ENCODE data around the gene ALG14. TPM values are rescaled to one million over a fixed set of nuclear protein-coding genes. Genes with fewer than 3 reads are reported as not detected.
"Not testable (repeated sequence)": the region's sequence is repeated elsewhere in the genome, so short reads cannot be mapped to it uniquely, and the experiment has no call there.

ALG14 gene
- polyA plus RNA-seq, 2 donors, result 0.88 to 1.3 TPM

GRCh38 chr1:95019466-95019865, 53.3 kb downstream of the ALG14 start:
- not testable (repeated sequence) for H3K27ac ChIP-seq (ENCODE audit: low read depth in 2 of 2, low read length in 1 of 2); H3K9me3 ChIP-seq (ENCODE audit: control insufficient read depth in 2 of 2, insufficient read depth in 1 of 2, low read depth in 1 of 2, low read length in 1 of 2); H3K36me3 ChIP-seq (ENCODE audit: control insufficient read depth in 2 of 2, insufficient read depth in 2 of 2, low read length in 1 of 2); H3K4me1 ChIP-seq (ENCODE audit: control insufficient read depth in 2 of 2, insufficient read depth in 2 of 2, low read length in 1 of 2); H3K27me3 ChIP-seq (ENCODE audit: control insufficient read depth in 1 of 2, insufficient read depth in 2 of 2, low read length in 2 of 2); H3K4me3 ChIP-seq (ENCODE audit: low read depth in 1 of 2, low read length in 2 of 2)
- WGBS, 2 donors, result 89% methylated on average over 6 of the region's 6 CpGs

- no peaks in the 10 kb centered on the region for H3K4me1 ChIP-seq (ENCODE audit: control insufficient read depth in 2 of 2, insufficient read depth in 2 of 2, low read length in 1 of 2)
- WGBS, 2 donors, result 57 to 74% methylated on average over 1 of the region's 1 CpG
These were observed 54.0 kb downstream of the ALG14 start for GRCh38 chr1:95018602-95019369.

GRCh38 chr1:95017775-95018174, 55.0 kb downstream of the ALG14 start:
- H3K9me3 ChIP-seq (ENCODE audit: control insufficient read depth in 2 of 2, insufficient read depth in 1 of 2, low read depth in 1 of 2, low read length in 1 of 2), result no peaks in the 10 kb centered on the region
- no peak overlapping the region for H3K27ac ChIP-seq (ENCODE audit: low read depth in 2 of 2, low read length in 1 of 2)
- no peak overlapping the region for H3K4me3 ChIP-seq (ENCODE audit: low read depth in 1 of 2, low read length in 2 of 2)
- no peaks in the 10 kb centered on the region for H3K36me3 ChIP-seq (ENCODE audit: control insufficient read depth in 2 of 2, insufficient read depth in 2 of 2, low read length in 1 of 2)
- H3K4me1 ChIP-seq (ENCODE audit: control insufficient read depth in 2 of 2, insufficient read depth in 2 of 2, low read length in 1 of 2), result no peaks in the 10 kb centered on the region
- 95 to 96% methylated on average over 1 of the region's 1 CpG for WGBS, 2 donors
- no peaks in the 10 kb centered on the region for H3K27me3 ChIP-seq (ENCODE audit: control insufficient read depth in 1 of 2, insufficient read depth in 2 of 2, low read length in 2 of 2)

More at GRCh38 chr1:95018602-95019369, 54.0 kb downstream of the ALG14 start:
- no peak overlapping the region for H3K4me3 ChIP-seq (ENCODE audit: low read depth in 1 of 2, low read length in 2 of 2)
- no peaks in the 10 kb centered on the region for H3K27me3 ChIP-seq (ENCODE audit: control insufficient read depth in 1 of 2, insufficient read depth in 2 of 2, low read length in 2 of 2)
- no peak overlapping the region for H3K27ac ChIP-seq (ENCODE audit: low read depth in 2 of 2, low read length in 1 of 2)
- no peaks in the 10 kb centered on the region for H3K36me3 ChIP-seq (ENCODE audit: control insufficient read depth in 2 of 2, insufficient read depth in 2 of 2, low read length in 1 of 2)
- H3K9me3 ChIP-seq (ENCODE audit: control insufficient read depth in 2 of 2, insufficient read depth in 1 of 2, low read depth in 1 of 2, low read length in 1 of 2), result no peaks in the 10 kb centered on the region

- 74 to 84% methylated on average over 3 of the region's 3 CpGs for WGBS, 2 donors
- Histone ChIP-seq H3K27me3 (ENCODE audit: control insufficient read depth in 1 of 2, insufficient read depth in 2 of 2, low read length in 2 of 2) (no peaks in the 10 kb centered on the region), H3K9me3 (ENCODE audit: control insufficient read depth in 2 of 2, insufficient read depth in 1 of 2, low read depth in 1 of 2, low read length in 1 of 2) (no peaks in the 10 kb centered on the region), H3K4me3 (ENCODE audit: low read depth in 1 of 2, low read length in 2 of 2) (no peak overlapping the region), H3K4me1 (ENCODE audit: control insufficient read depth in 2 of 2, insufficient read depth in 2 of 2, low read length in 1 of 2) (no peaks in the 10 kb centered on the region), H3K27ac (ENCODE audit: low read depth in 2 of 2, low read length in 1 of 2) (no peak overlapping the region), H3K36me3 (ENCODE audit: control insufficient read depth in 2 of 2, insufficient read depth in 2 of 2, low read length in 1 of 2) (no peaks in the 10 kb centered on the region)
These were observed 57.7 kb downstream of the ALG14 start for GRCh38 chr1:95015076-95015475.

GRCh38 chr1:95013950-95014574, 58.7 kb downstream of the ALG14 start:
- 58 to 64% methylated on average over 2 of the region's 2 CpGs for WGBS, 2 donors
- Histone ChIP-seq H3K27me3 (ENCODE audit: control insufficient read depth in 1 of 2, insufficient read depth in 2 of 2, low read length in 2 of 2) (no peaks in the 10 kb centered on the region), H3K4me1 (ENCODE audit: control insufficient read depth in 2 of 2, insufficient read depth in 2 of 2, low read length in 1 of 2) (no peaks in the 10 kb centered on the region), H3K9me3 (ENCODE audit: control insufficient read depth in 2 of 2, insufficient read depth in 1 of 2, low read depth in 1 of 2, low read length in 1 of 2) (no peaks in the 10 kb centered on the region), H3K36me3 (ENCODE audit: control insufficient read depth in 2 of 2, insufficient read depth in 2 of 2, low read length in 1 of 2) (no peaks in the 10 kb centered on the region), H3K27ac (ENCODE audit: low read depth in 2 of 2, low read length in 1 of 2) (no peak overlapping the region), H3K4me3 (ENCODE audit: low read depth in 1 of 2, low read length in 2 of 2) (no peak overlapping the region)

DNA sequence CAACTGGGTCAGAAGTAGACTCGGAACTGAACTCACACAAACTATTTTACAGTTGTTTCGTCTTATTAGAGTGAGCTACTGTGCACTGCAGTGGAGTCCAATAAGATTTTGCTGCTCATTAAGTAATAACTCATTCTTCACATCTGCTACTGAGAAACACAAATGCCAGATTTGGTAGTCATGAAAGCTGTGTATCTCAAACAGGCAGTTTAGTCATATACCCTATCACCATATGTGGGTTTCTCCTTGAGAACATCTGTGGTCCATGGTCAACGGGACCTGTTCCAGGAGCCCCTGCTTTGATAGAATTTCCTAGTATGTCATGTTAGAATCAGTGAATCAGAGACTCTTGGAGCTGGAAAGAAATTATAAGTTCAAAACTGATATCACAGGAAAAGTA, 60.4 kb downstream of the ALG14 start:
- Histone ChIP-seq H3K36me3 (ENCODE audit: control insufficient read depth in 2 of 2, insufficient read depth in 2 of 2, low read length in 1 of 2) (no peaks in the 10 kb centered on the region), H3K4me3 (ENCODE audit: low read depth in 1 of 2, low read length in 2 of 2) (no peak overlapping the region), H3K9me3 (ENCODE audit: control insufficient read depth in 2 of 2, insufficient read depth in 1 of 2, low read depth in 1 of 2, low read length in 1 of 2) (no peaks in the 10 kb centered on the region), H3K27ac (ENCODE audit: low read depth in 2 of 2, low read length in 1 of 2) (no peak overlapping the region), H3K27me3 (ENCODE audit: control insufficient read depth in 1 of 2, insufficient read depth in 2 of 2, low read length in 2 of 2) (no peaks in the 10 kb centered on the region), H3K4me1 (ENCODE audit: control insufficient read depth in 2 of 2, insufficient read depth in 2 of 2, low read length in 1 of 2) (peaks cover 0 to 1% of the 10 kb centered on the region in 2 donors)
- WGBS, 2 donors, result 88 to 90% methylated on average over 3 of the region's 3 CpGs

GRCh38 chr1:95010158-95010557, 62.6 kb downstream of the ALG14 start:
- Histone ChIP-seq H3K27ac (ENCODE audit: low read depth in 2 of 2, low read length in 1 of 2) (no peak overlapping the region), H3K27me3 (ENCODE audit: control insufficient read depth in 1 of 2, insufficient read depth in 2 of 2, low read length in 2 of 2) (no peaks in the 10 kb centered on the region), H3K4me3 (ENCODE audit: low read depth in 1 of 2, low read length in 2 of 2) (no peak overlapping the region), H3K9me3 (ENCODE audit: control insufficient read depth in 2 of 2, insufficient read depth in 1 of 2, low read depth in 1 of 2, low read length in 1 of 2) (no peaks in the 10 kb centered on the region), H3K4me1 (ENCODE audit: control insufficient read depth in 2 of 2, insufficient read depth in 2 of 2, low read length in 1 of 2) (peaks cover 0 to 4% of the 10 kb centered on the region in 2 donors), H3K36me3 (ENCODE audit: control insufficient read depth in 2 of 2, insufficient read depth in 2 of 2, low read length in 1 of 2) (no peaks in the 10 kb centered on the region)

- H3K36me3 ChIP-seq (ENCODE audit: control insufficient read depth in 2 of 2, insufficient read depth in 2 of 2, low read length in 1 of 2), result no peaks in the 10 kb centered on the region
- H3K27me3 ChIP-seq (ENCODE audit: control insufficient read depth in 1 of 2, insufficient read depth in 2 of 2, low read length in 2 of 2), result no peaks in the 10 kb centered on the region
- H3K4me1 ChIP-seq (ENCODE audit: control insufficient read depth in 2 of 2, insufficient read depth in 2 of 2, low read length in 1 of 2), result peaks cover 0 to 4% of the 10 kb centered on the region in 2 donors
- no peak overlapping the region for H3K4me3 ChIP-seq (ENCODE audit: low read depth in 1 of 2, low read length in 2 of 2)
- peak overlapping the region in 1 of 2 donors; percentile 37 for H3K27ac ChIP-seq (ENCODE audit: low read depth in 2 of 2, low read length in 1 of 2)
- H3K9me3 ChIP-seq (ENCODE audit: control insufficient read depth in 2 of 2, insufficient read depth in 1 of 2, low read depth in 1 of 2, low read length in 1 of 2), result no peaks in the 10 kb centered on the region
These were observed 65.1 kb downstream of the ALG14 start for GRCh38 chr1:95007687-95008086.

- WGBS, 2 donors, result 64 to 76% methylated on average over 4 of the region's 4 CpGs
- Histone ChIP-seq H3K4me1 (ENCODE audit: control insufficient read depth in 2 of 2, insufficient read depth in 2 of 2, low read length in 1 of 2) (peaks cover 0 to 4% of the 10 kb centered on the region in 2 donors), H3K27me3 (ENCODE audit: control insufficient read depth in 1 of 2, insufficient read depth in 2 of 2, low read length in 2 of 2) (no peaks in the 10 kb centered on the region), H3K36me3 (ENCODE audit: control insufficient read depth in 2 of 2, insufficient read depth in 2 of 2, low read length in 1 of 2) (no peaks in the 10 kb centered on the region), H3K27ac (ENCODE audit: low read depth in 2 of 2, low read length in 1 of 2) (no peak overlapping the region), H3K4me3 (ENCODE audit: low read depth in 1 of 2, low read length in 2 of 2) (no peak overlapping the region), H3K9me3 (ENCODE audit: control insufficient read depth in 2 of 2, insufficient read depth in 1 of 2, low read depth in 1 of 2, low read length in 1 of 2) (no peaks in the 10 kb centered on the region)
These were observed 66.1 kb downstream of the ALG14 start for GRCh38 chr1:95006681-95007080.

- Histone ChIP-seq H3K36me3 (ENCODE audit: control insufficient read depth in 2 of 2, insufficient read depth in 2 of 2, low read length in 1 of 2) (no peaks in the 10 kb centered on the region), H3K4me3 (ENCODE audit: low read depth in 1 of 2, low read length in 2 of 2) (no peak overlapping the region), H3K27me3 (ENCODE audit: control insufficient read depth in 1 of 2, insufficient read depth in 2 of 2, low read length in 2 of 2) (no peaks in the 10 kb centered on the region), H3K9me3 (ENCODE audit: control insufficient read depth in 2 of 2, insufficient read depth in 1 of 2, low read depth in 1 of 2, low read length in 1 of 2) (no peaks in the 10 kb centered on the region), H3K4me1 (ENCODE audit: control insufficient read depth in 2 of 2, insufficient read depth in 2 of 2, low read length in 1 of 2) (peaks cover 0 to 4% of the 10 kb centered on the region in 2 donors), H3K27ac (ENCODE audit: low read depth in 2 of 2, low read length in 1 of 2) (no peak overlapping the region)
- 94 to 96% methylated on average over 2 of the region's 2 CpGs for WGBS, 2 donors
These were observed 67.2 kb downstream of the ALG14 start for GRCh38 chr1:95005584-95005983.

Data from esophagus (tissue), 2 donors.